Measurements from ENCODE around the gene C19orf47. TPM values are rescaled to one million over a fixed set of nuclear protein-coding genes. Genes with fewer than 3 reads are reported as not detected.

The C19orf47 gene
- total RNA-seq, 1 donor from 2014 or later, result 18.6 TPM

GRCh38 chr19:40366697-40367561, 18.7 kb upstream of the C19orf47 start:
- Mint-ChIP-seq H3K27ac (peak overlapping the region; percentile 82), H3K27me3 (no peaks in the 10 kb centered on the region), H3K4me3 (peak overlapping the region; percentile 87), H3K4me1 (ENCODE audit: unreplicated experiment) (peaks cover 18% of the 10 kb centered on the region), H3K36me3 (peaks cover 8% of the 10 kb centered on the region), H3K9me3 (no peaks in the 10 kb centered on the region)
- TF ChIP-seq CTCF (conservative IDR thresholded peaks at IDR 0.05), result no peak
- no peak for DNase-seq (ENCODE audit: extremely low spot score, unreplicated experiment)

- no peak for TF ChIP-seq CTCF (conservative IDR thresholded peaks at IDR 0.05)
- H3K36me3 Mint-ChIP-seq, result peaks cover 6% of the 10 kb centered on the region
- no peak overlapping the region for H3K27ac Mint-ChIP-seq
These were observed 17.6 kb upstream of the C19orf47 start for GRCh38 chr19:40365613-40366401.

GRCh38 chr19:40365010-40365409, 16.8 kb upstream of the C19orf47 start:
- no peak for DNase-seq (ENCODE audit: extremely low spot score, unreplicated experiment)
- Mint-ChIP-seq H3K27me3 (no peaks in the 10 kb centered on the region), H3K4me3 (peak overlapping the region; percentile 87), H3K9me3 (no peaks in the 10 kb centered on the region), H3K36me3 (peaks cover 4% of the 10 kb centered on the region), H3K4me1 (ENCODE audit: unreplicated experiment) (peaks cover 25% of the 10 kb centered on the region), H3K27ac (no peak overlapping the region)
- no peak for TF ChIP-seq CTCF (conservative IDR thresholded peaks at IDR 0.05)

More at GRCh38 chr19:40365613-40366401, 17.6 kb upstream of the C19orf47 start:
- Mint-ChIP-seq H3K27me3 (no peaks in the 10 kb centered on the region), H3K4me1 (ENCODE audit: unreplicated experiment) (peaks cover 22% of the 10 kb centered on the region), H3K4me3 (peak overlapping the region; percentile 87), H3K9me3 (no peaks in the 10 kb centered on the region)
- DNase-seq (ENCODE audit: extremely low spot score, unreplicated experiment), result peak; percentile 87

GRCh38 chr19:40363069-40363468, 14.9 kb upstream of the C19orf47 start:
- TF ChIP-seq CTCF (conservative IDR thresholded peaks at IDR 0.05), result no peak
- peaks cover 25% of the 10 kb centered on the region for H3K4me1 Mint-ChIP-seq (ENCODE audit: unreplicated experiment)
- H3K36me3 Mint-ChIP-seq, result peaks cover 4% of the 10 kb centered on the region
- no peak overlapping the region for H3K27ac Mint-ChIP-seq
- no peaks in the 10 kb centered on the region for H3K27me3 Mint-ChIP-seq
- H3K4me3 Mint-ChIP-seq, result no peak overlapping the region
- no peaks in the 10 kb centered on the region for H3K9me3 Mint-ChIP-seq
- DNase-seq (ENCODE audit: extremely low spot score, unreplicated experiment), result no peak

DNA sequence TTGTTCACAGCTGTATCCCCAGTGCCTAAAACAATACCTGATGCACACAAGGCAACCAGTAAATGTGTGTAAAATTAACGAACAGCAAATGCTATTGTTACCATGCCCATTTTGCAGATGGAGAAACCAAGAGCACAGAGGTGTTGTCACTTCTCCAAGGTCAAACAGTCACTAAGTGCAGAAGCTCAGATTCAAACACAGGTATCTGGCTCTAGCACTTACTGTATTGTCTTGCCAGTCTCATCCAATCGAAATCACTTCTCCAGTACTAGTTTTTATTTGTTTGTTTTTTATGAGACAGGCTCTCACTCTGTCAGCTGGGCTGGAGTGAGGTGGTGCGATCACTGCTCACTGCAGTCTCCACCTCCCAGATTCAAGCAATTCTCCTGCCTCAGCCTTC, 14.0 kb upstream of the C19orf47 start:
- no peak for DNase-seq (ENCODE audit: extremely low spot score, unreplicated experiment)
- TF ChIP-seq CTCF (conservative IDR thresholded peaks at IDR 0.05), result no peak
- H3K9me3 Mint-ChIP-seq, result no peaks in the 10 kb centered on the region

More for the DNA sequence above, 14.0 kb upstream of the C19orf47 start:
- Mint-ChIP-seq H3K27me3 (no peaks in the 10 kb centered on the region), H3K4me1 (ENCODE audit: unreplicated experiment) (peaks cover 30% of the 10 kb centered on the region), H3K36me3 (peaks cover 4% of the 10 kb centered on the region), H3K27ac (no peak overlapping the region), H3K4me3 (no peak overlapping the region)
